ENCODE data around the gene CCDC13. TPM values are rescaled to one million over a fixed set of nuclear protein-coding genes. Genes with fewer than 3 reads are reported as not detected.
"Not testable (repeated sequence)": the region's sequence is repeated elsewhere in the genome, so short reads cannot be mapped to it uniquely, and the experiment has no call there.

Gene CCDC13, protein sequence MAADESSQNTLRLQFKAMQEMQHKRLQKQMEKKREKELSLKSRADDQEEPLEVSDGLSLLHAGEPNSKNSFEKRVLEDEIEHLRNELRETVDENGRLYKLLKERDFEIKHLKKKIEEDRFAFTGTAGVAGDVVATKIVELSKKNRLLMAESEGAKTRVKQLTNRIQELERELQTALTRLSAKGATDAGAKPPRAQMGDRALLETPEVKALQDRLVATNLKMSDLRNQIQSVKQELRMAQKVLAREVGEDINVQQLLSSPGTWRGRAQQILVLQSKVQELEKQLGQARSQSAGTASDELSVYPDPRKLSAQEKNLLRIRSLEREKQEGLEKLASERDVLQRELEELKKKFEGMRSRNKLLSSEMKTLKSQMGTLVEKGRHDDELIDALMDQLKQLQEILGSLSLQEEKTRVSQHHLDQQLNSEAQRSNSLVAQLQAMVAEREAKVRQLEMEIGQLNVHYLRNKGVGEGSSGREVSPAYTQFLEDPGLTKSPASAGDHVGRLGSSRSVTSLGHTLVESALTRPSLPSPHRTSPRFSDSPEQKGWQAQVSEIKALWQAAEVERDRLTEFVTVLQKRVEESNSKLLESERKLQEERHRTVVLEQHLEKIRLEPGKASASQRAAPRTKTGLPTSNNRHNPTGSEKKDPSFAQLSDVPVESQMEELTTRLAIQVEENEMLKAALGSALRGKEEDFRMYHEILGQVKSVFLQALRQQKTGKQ
- total RNA-seq (2014; rRNA removed; shearing (Covaris generic); ENCODE audit: low replicate concordance): 0.59 and 10.2 TPM in 2 replicates

DNA sequence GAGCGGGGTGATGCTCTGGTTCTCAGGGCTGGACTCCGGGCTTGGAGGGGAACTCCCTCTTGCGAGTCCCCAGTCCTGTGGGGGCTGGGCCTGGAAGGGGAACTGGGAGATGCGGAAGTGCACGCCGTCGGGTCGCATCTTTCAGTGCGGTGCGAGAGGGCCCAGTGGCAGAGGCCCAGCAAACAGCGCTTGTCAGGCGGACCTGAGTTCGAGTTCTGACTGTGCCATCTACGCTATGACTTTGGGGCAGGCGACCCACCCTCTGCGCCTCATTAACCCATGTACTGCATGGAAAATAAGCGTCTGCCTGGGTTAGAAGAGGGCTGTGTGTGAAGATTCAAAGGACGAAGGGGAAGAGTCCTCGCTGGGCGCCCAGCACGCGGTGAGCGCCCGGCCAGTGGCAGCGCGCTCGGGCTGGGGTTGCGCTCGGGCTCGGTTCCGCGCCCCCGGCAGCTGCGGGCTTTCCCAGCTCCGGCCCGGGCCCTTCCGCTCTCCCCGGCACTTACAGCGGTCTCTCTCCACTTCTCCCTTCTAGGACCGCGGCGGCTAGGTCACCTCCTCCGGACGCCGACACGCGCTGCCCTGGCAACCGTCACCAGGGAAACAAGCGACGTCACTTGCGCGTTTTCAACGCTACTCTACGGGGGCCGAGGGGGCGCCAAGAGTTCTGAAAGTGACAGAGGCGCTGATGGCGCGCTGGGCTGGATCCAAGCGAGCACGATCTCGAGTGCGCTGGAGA lies at the start of gene CCDC13:
Gene CCDC13 (minus strand): TSS at position 584 of the 739 bp plus-strand sequence. CDS start 14,908 bp downstream, outside the sequence.
- DNase-seq: peak; percentile 72
- no peaks in the 10 kb centered on the region for H3K36me3 ChIP-seq
- H3K9me3 ChIP-seq: no peaks in the 10 kb centered on the region
- H3K4me3 ChIP-seq: peak within 1 kb of the TSS; percentile 36
- H3K27me3 ChIP-seq: no peaks in the 10 kb centered on the region

DNA sequence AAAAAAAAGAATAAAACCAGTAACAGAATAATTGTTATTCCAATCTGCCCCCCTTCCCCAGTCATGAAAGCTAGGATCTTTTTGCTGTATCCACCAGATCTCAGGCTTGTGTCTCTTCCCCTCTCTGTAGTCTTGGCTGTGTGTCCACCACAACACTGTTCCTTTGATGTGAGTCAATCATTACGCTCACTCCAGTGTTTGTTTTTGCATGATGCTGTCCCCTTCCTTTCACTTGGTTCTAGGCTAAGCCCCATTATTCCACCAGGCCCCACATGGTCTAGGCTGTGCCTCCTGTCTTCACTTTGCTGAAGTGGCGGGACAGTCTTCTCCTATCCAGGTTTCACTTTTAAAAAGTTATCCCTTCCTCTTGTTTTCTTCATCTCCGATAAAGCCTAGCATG lies 49.8 kb upstream of the CCDC13 start:
- Histone ChIP-seq H3K27me3 (no peaks in the 10 kb centered on the region), H3K36me3 (no peaks in the 10 kb centered on the region), H3K4me3 (no peak overlapping the region), H3K9me3 (no peaks in the 10 kb centered on the region)
- no peak for DNase-seq

DNA sequence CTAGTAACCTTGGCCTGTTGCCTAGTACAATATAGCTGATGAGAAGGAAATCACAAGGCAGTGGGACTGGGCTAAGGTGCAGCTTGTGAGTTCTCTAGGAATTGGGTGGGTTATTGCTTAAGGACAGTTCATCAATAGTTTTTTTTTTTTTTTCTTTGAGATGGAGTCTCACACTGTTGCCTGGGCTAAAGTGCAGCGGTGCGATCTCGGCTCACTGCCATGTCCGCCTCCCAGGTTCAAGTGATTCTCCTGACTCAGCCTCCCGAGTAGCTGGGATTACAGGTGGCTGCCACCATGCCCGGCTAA lies 47.6 kb upstream of the CCDC13 start:
- Histone ChIP-seq H3K27me3 (no peaks in the 10 kb centered on the region), H3K36me3 (no peaks in the 10 kb centered on the region), H3K9me3 (no peaks in the 10 kb centered on the region), H3K4me3 (no peak overlapping the region)
- no peak for DNase-seq

DNA sequence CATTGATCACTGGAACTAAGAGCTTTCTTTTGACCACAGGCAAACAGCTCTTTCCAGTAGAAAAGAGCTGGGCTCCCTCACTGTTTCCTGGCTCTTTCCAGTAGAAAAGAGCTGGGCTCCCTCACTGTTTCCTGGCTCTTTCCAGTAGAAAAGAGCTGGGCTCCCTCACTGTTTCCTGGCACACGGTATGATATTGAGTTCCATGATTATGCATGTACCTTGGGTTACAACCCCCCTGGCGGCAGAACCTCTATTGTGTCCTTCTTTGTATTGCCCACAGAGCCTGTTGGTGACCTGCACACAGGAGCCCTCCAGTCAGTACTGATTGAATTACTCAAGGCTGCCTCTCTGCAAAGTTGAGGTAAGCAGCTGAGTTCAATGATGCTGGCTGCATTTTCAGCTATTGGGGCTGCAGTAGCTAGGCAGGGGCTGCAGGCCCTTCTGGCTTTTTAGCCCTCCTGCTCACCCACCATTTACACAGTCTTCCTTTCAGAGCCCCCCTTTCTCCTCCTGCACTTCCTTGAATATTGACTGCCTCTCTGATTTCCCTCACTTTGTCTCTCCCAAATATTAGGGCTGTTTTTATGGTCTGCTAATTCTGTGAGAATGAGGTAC lies 46.4 kb upstream of the CCDC13 start:
- H3K4me3 ChIP-seq: no peak overlapping the region
- no peaks in the 10 kb centered on the region for H3K9me3 ChIP-seq
- H3K27me3 ChIP-seq: no peaks in the 10 kb centered on the region
- H3K36me3 ChIP-seq: no peaks in the 10 kb centered on the region
- DNase-seq: peak; percentile 35

DNA sequence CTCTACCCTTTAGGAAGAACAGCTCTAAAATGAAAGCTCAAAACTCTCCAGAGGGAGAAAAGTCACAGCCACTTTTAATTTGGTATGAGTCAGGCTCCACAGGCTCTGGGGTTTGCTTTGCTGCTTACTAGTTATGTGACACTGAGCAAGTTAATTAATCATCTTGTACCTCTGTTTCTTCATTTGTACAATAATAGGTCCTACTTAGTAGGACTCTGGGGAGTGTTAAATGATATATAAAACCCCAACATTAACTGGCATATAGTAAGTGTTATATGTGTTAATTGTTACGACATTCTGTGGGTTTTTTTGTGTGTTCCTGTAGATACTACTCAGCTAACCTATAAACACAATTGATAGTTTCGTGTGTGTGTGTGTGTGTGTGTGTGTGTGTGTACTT lies 42.8 kb upstream of the CCDC13 start:
- Histone ChIP-seq H3K9me3 (no peaks in the 10 kb centered on the region), H3K4me3 (no peak overlapping the region), H3K36me3 (no peaks in the 10 kb centered on the region), H3K27me3 (no peaks in the 10 kb centered on the region)
- no peak for DNase-seq

DNA sequence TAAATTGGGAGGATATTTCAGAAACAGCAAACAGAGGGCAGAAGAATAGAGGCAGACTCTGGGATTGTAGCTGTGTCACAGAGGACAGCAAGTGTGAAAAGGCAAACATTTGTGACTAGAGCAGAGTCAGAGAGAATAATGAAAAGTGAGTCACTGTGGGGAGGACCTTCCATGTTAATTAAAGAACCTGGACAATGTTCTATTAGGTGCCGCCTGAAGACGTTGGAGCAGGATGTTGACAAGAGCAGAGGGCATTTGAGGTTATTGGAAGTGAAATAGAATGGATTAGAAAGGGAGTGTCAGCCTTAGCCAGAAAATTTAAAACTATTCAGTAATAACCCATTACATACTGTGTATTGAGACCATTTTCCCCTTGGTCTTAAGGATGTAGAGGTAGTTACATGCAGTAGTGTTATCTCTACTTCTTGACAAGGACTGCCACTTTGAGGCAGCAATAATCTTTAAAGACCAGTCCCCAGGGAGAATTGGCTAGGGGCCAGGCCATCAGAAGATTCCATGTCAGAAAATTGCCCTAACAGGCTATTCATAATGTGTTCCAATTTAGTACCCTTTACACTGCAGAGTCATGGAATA lies 42.0 kb upstream of the CCDC13 start:
- H3K27me3 ChIP-seq: no peaks in the 10 kb centered on the region
- no peak for DNase-seq

DNA sequence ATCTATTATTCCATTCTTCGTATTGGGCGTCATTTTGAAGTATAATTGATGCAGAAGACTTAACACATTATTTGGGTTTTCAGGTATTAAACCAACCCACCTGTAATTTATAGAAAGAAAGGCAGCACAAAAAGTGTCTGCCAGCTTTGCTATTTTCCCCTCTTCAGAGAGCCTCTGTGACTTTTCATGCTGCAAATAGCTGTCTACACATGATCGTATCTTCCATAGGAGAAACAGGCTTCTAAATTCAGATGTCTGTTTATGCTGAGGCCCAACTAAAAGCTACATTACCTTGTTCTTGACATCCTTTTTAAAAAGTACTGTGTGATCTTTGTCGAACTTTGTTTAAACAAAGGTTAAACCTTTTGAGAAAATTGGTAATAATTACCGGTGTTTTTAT lies 41.2 kb upstream of the CCDC13 start:
- no peaks in the 10 kb centered on the region for H3K27me3 ChIP-seq
- H3K4me3 ChIP-seq: no peak overlapping the region
- H3K36me3 ChIP-seq: no peaks in the 10 kb centered on the region
- DNase-seq: no peak
- no peaks in the 10 kb centered on the region for H3K9me3 ChIP-seq

More for the DNA sequence above, 42.0 kb upstream of the CCDC13 start:
- Histone ChIP-seq H3K9me3 (no peaks in the 10 kb centered on the region), H3K36me3 (no peaks in the 10 kb centered on the region), H3K4me3 (no peak overlapping the region)

DNA sequence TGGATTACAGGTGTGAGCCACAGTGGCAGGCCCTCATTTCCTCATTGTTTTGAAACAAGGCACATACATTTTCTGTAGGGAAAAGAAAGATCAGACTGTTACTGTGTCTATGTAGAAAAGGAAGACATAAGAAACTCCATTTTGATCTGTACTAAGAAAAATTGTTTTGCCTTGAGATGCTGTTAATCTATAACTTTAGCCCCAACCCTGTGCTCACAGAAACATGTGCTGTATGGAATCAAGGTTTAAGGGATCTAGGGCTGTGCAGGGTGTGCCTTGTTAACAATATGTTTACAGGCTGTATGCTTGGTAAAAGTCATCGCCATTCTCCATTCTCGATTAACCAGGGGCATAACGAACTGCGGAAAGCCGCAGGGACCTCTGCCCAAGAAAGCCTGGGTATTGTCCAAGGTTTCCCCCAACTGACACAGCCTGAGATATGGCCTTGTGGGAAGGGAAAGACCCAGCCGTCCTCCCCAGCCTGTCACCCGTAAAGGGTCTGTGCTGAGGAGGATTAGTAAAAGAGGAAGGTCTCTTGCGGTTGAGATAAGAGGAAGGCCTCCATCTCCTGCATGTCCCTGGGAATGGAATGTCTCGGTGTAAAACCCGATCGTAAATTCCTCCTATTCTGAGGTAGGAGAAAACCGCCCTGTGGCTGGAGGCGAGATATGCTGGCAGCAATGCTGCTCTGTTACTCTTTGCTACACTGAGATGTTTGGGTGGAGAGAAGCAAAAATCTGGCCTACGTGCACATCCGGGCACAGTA lies 38.2 kb upstream of the CCDC13 start:
- not testable (repeated sequence) for H3K36me3 ChIP-seq, H3K9me3 ChIP-seq, H3K27me3 ChIP-seq, DNase-seq, H3K4me3 ChIP-seq

DNA sequence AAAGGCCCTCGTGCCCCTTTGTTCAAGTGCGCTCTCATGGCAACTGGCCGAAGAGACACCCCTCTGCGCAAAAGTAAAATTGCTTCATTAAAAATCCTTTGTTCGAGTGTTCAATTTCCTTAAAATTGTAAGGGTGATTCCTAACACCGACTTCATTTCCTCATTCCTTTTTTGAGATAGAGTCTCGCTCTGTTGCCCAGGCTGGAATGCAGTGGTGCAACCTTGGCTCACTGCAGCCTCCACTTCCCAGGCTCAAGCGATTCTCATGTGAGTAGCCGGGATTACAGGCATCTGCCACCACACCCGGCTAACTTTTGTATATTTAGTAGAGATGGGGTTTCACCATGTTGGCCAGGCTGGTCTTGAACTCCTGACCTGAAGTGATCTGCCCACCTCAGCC lies 37.7 kb upstream of the CCDC13 start:
- not testable (repeated sequence) for H3K36me3 ChIP-seq, H3K27me3 ChIP-seq, DNase-seq, H3K4me3 ChIP-seq, H3K9me3 ChIP-seq

DNA sequence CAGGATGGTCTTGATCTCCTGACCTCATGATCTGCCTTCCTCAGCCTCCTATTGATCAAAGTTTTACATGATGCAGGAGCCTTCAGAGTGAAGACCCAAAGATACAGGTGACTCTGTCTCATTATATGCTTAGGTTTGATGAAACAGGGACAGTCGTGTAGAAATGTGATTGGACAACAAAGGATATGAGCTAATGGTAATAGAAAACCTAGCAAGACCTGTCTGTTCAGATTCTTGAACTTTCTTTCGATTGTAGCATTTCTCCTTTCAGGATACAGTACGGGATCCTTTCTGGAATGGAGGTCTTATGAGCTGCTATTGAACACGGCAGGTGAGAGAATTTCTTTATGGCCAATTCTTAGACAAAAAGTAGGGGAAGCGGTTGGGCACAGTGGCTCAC lies 36.1 kb upstream of the CCDC13 start, which contains the start of gene ACKR2:
Gene ACKR2 (plus strand): TSS at position 244 of the 400 bp plus-strand sequence. CDS start 55,058 bp downstream, outside the sequence.
- no peak for DNase-seq
- H3K36me3 ChIP-seq: no peaks in the 10 kb centered on the region
- no peak within 1 kb of the TSS for H3K4me3 ChIP-seq
- no peaks in the 10 kb centered on the region for H3K27me3 ChIP-seq
- H3K9me3 ChIP-seq: no peaks in the 10 kb centered on the region

DNA sequence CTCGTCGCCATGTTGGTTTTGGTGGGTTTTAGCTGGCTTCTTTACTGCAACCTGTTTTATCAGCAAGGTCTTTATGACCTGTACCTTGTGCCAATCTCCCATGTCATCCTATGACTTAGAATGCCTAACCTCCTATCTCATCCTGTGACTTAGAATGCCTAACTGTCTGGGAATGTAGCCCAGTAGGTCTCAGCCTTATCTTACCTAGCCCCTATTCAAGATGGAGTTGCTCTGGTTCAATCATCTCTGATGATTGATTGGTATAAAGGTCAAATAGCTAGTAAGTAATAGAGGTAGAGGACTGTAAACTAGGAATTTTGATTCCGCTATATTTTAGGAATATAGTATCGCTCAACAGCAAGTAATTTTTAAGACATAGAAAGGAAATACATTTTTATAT lies 34.9 kb upstream of the CCDC13 start:
- no peaks in the 10 kb centered on the region for H3K27me3 ChIP-seq
- no peaks in the 10 kb centered on the region for H3K9me3 ChIP-seq
- no peak for DNase-seq
- H3K4me3 ChIP-seq: no peak overlapping the region
- no peaks in the 10 kb centered on the region for H3K36me3 ChIP-seq

DNA sequence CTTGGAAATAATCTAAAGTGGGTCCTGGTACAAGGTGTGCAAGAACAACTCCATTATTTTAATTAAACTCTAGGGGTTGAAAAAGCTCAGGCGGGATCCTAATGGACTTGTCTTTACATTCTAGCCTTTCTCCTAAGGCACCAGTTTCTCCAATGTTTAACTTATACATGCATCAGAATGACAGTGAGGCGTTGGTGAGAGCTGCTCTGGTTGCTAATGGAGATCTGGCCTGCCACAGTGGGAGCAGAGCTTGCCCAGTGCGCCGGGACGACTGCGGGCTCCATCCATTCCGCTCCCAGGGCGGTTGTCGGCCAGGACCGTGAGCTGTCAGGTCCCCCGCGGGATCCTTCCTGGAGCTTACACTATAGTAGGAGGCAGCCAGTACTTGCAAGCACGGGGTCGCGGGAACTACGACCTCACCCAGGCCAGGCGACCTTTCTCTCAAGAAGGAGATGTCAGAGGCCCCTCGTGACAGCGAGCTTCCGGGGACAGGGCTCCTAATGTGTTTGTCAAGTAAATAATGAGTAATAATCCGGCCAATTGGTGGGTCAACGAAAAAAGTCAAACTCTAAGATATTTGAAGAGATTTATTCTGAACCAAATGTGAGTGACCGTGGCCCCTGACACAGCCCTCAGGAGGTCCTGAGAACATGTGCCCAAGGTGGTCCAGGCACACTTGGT lies 32.2 kb upstream of the CCDC13 start:
- Histone ChIP-seq H3K9me3 (no peaks in the 10 kb centered on the region), H3K36me3 (no peaks in the 10 kb centered on the region; the same call in 1 of the 2 replicates), H3K27me3 (no peaks in the 10 kb centered on the region), H3K4me3 (peak overlapping the region; percentile 75)
- no peak for DNase-seq

DNA sequence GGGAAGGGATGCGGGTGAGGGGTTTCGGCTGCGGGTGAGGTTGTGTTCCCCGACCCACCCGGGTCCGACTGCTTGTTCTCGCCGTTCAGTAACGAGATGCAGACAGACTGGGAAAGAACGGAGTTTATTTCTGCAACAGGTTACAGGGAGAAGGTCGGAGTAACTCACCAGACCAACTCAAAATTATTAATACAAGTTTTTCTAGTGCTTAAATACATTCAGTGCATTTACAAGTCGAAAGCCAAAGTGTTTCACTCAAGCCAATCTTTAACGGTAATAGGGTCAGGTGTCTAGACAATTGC lies 31.7 kb upstream of the CCDC13 start:
- no peaks in the 10 kb centered on the region for H3K9me3 ChIP-seq
- H3K36me3 ChIP-seq: peaks cover under 1% of the 10 kb centered on the region
- no peak for DNase-seq
- peak overlapping the region; percentile 75 for H3K4me3 ChIP-seq
- H3K27me3 ChIP-seq: no peaks in the 10 kb centered on the region

DNA sequence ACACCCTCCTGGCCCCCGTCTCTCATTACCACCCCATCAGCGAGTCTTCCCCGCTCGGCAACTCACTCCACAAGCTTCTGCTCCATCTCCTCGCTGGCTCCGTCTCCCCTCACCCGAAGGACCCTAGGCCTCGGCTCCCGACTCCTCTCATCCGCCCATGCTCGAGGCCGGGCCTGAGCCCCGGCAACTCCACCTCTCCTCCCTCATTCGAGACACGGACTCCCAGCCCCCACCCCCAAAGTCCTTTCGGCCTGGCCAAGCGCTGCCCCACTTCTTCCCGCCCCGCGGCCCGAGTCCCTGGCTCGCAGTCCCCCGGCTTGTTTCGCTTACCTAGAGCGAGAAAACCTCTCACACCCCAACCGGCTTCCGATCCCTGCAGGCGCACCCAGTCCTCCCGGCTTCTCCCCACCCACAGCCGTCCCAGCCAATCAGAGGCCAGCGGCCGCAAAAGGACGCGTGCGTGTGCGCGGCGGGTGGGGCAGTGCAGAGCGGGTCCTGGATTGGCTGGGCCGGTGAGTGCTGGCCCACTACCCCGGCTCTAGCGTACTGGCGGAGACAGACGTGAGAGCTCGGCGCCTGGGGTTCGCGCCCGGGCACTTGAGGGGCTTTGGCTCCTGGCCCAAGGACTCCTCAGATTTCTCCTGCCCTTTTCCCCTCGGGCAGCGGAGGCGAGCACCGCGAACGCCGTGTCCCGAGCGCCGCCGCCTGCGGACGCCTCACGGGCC lies 31.2 kb upstream of the CCDC13 start, which contains the start of gene HIGD1A:
Gene HIGD1A (minus strand): TSS at position 385 of the 725 bp plus-strand sequence. CDS start 10,237 bp downstream, outside the sequence.
- Histone ChIP-seq H3K27me3 (no peaks in the 10 kb centered on the region), H3K4me3 (peak within 1 kb of the TSS; percentile 75), H3K9me3 (no peaks in the 10 kb centered on the region), H3K36me3 (peaks cover 3% of the 10 kb centered on the region)
- peak; percentile 92 for DNase-seq

Data from MG63 (cell line).